Activated CD4-positive, alpha-beta T cell treated with anti-CD3 and anti-CD28 coated beads for 4 hours (primary cell): ENCODE data around the gene SFRP5.

Experiments
- DNase-seq, 2 donors: peaks; one replicate each; pipeline ENCODE4 v3.0.0-alpha.2; 2020

SFRP5 gene

GRCh38 chr10:97763947-97764346, 7.9 kb downstream of the SFRP5 start:
- DNase-seq = no peak

- no peak for DNase-seq
Measured at GRCh38 chr10:97763411-97763810, 8.4 kb downstream of the SFRP5 start.

GRCh38 chr10:97762816-97763215, 9.0 kb downstream of the SFRP5 start:
- DNase-seq = no peak

- no peak for DNase-seq
Measured at GRCh38 chr10:97762056-97762455, 9.7 kb downstream of the SFRP5 start.

GRCh38 chr10:97761331-97761865, 10.4 kb downstream of the SFRP5 start:
- no peak for DNase-seq

GRCh38 chr10:97760461-97761257, 11.1 kb downstream of the SFRP5 start:
- DNase-seq = no peak

GRCh38 chr10:97759946-97760345, 11.9 kb downstream of the SFRP5 start:
- DNase-seq = no peak

- DNase-seq = peak; percentile 29 to 37
Measured at GRCh38 chr10:97759158-97759887, 12.5 kb downstream of the SFRP5 start.

GRCh38 chr10:97757471-97757870, 14.3 kb downstream of the SFRP5 start:
- no peak for DNase-seq

- no peak for DNase-seq
Measured at GRCh38 chr10:97755718-97756117, 16.1 kb downstream of the SFRP5 start.

GRCh38 chr10:97754726-97755125, 17.1 kb downstream of the SFRP5 start:
- DNase-seq = no peak

- DNase-seq = no peak
Measured at GRCh38 chr10:97752956-97753355, 18.8 kb downstream of the SFRP5 start.

- DNase-seq = no peak
Measured at GRCh38 chr10:97748116-97748515, 23.7 kb downstream of the SFRP5 start.

- no peak for DNase-seq
Measured at GRCh38 chr10:97747573-97747972, 24.2 kb downstream of the SFRP5 start.

- DNase-seq = no peak
Measured at GRCh38 chr10:97744405-97745035, 27.3 kb downstream of the SFRP5 start.

GRCh38 chr10:97743169-97743943, 28.4 kb downstream of the SFRP5 start:
- no peak for DNase-seq

GRCh38 chr10:97740613-97741012, 31.2 kb downstream of the SFRP5 start:
- no peak for DNase-seq

GRCh38 chr10:97738616-97739015, 33.2 kb downstream of the SFRP5 start:
- no peak for DNase-seq

GRCh38 chr10:97737770-97738265, 34.0 kb downstream of the SFRP5 start:
- DNase-seq = no peak

- peak; percentile 95 for DNase-seq
Measured at GRCh38 chr10:97736902-97737769, 34.7 kb downstream of the SFRP5 start, which contains the start of gene ZFYVE27. TSS of gene ZFYVE27 (plus strand) at chr10:97737128. CDS start at chr10:97738478, 1,350 bp downstream.

GRCh38 chr10:97736403-97736901, 35.3 kb downstream of the SFRP5 start:
- no peak for DNase-seq
